ENCODE measurements around the gene COBL. TPM values are rescaled to one million over a fixed set of nuclear protein-coding genes. Genes with fewer than 3 reads are reported as not detected.

The COBL gene
- total and polyA plus RNA-seq, 3 experiments from 2014 or later = not detected

- DNase-seq = no peak
- H3K9me3 ChIP-seq (ENCODE audit: low read length) = no peaks in the 10 kb centered on the region
- H3K27me3 ChIP-seq (ENCODE audit: insufficient read depth, low read length, poor library complexity, severe bottlenecking) = no peaks in the 10 kb centered on the region
- no peaks in the 10 kb centered on the region for H3K36me3 ChIP-seq (ENCODE audit: insufficient read depth, low read length)
- H3K4me1 Mint-ChIP-seq = no peaks in the 10 kb centered on the region
- no peaks in the 10 kb centered on the region for H3K36me3 Mint-ChIP-seq
- H3K27ac Mint-ChIP-seq = no peak overlapping the region
- no peaks in the 10 kb centered on the region for H3K9me3 Mint-ChIP-seq
- H3K4me3 ChIP-seq (ENCODE audit: low read length) = no peak overlapping the region
- POLR2A ChIA-PET = no interaction called here
- CTCF ChIA-PET = no interaction called here
- no peak overlapping the region for H3K4me3 Mint-ChIP-seq
- peaks cover under 1 to 4% of the 10 kb centered on the region in 2 donors for H3K27me3 Mint-ChIP-seq
- H3K4me1 ChIP-seq (ENCODE audit: insufficient read depth, low read length) = no peaks in the 10 kb centered on the region
- H3K27ac ChIP-seq (ENCODE audit: low read depth, low read length) = no peak overlapping the region
Measured at GRCh38 chr7:51059504-51060142, 257.0 kb downstream of the COBL start.

DNA sequence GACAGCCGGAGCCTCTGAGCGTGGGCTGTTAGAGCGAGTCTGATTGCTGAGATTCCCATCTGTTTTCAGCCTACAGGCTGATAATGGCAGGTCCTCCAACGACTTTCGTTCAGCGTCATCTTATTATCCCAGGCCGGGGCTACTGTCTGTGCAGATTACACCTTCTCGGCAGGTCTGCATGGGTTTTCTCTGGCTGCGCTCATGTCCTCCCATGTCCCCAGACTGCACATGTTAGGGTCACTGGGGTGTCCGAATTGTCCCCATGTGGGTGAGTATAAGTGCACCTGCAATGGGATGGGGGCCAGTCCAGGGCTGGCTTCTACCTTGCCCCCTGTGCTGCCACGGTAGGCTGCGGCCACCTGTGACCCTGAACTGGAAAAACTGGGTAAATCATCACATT lies 257.8 kb downstream of the COBL start:
- POLR2A ChIA-PET = no interaction called here

DNA sequence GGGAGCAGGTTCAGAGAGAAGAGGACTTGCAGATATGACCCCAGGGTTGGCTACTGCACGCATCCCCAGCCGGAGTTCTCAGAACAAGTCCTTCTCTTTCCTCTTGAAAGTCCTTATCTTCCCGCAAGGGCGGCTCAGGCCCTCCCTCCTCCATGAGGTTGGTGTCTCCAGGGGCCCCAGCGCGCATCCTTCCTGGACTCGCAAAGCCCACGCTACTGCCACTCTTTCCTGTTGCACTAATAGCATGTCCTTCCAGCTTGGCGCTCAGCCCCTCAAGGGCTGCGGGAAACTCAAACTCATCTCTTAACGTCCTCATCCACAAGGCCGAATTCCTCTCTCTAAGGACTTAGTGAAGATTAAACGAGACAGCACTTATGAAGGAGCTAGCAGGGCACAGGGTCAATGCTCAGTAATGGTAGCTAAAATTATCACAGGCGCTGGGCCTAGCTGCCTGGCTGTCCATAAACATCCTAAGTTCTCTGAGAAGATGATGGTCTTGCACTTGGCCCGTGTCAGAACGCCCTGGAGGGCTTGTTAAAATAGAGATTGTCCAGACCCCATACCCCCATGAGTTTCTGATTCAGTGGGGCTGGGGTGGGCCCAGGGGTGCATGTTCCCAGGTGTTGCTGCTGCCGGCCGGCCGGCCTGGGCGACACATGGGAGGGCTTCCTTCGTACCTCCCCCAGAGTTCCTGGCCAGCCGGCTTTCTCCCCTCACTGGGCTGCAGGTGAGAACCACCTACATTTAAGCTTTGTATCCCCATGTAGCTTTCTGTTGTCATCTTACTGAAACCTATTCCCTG lies 261.4 kb downstream of the COBL start:
- Mint-ChIP-seq H3K4me3 (no peak overlapping the region), H3K36me3 (no peaks in the 10 kb centered on the region), H3K27ac (no peak overlapping the region), H3K27me3 (peaks cover 4% of the 10 kb centered on the region in 2 donors), H3K4me1 (no peaks in the 10 kb centered on the region), H3K9me3 (no peaks in the 10 kb centered on the region)
- no peaks in the 10 kb centered on the region for H3K36me3 ChIP-seq (ENCODE audit: insufficient read depth, low read length)
- H3K4me1 ChIP-seq (ENCODE audit: insufficient read depth, low read length) = no peaks in the 10 kb centered on the region
- no peak overlapping the region for H3K4me3 ChIP-seq (ENCODE audit: low read length)
- no peaks in the 10 kb centered on the region for H3K27me3 ChIP-seq (ENCODE audit: insufficient read depth, low read length, poor library complexity, severe bottlenecking)
- CTCF ChIA-PET = no interaction called here
- POLR2A ChIA-PET = no interaction called here
- H3K9me3 ChIP-seq (ENCODE audit: low read length) = no peaks in the 10 kb centered on the region
- DNase-seq = no peak
- no peak overlapping the region for H3K27ac ChIP-seq (ENCODE audit: low read depth, low read length)

More for the DNA sequence above, 257.8 kb downstream of the COBL start:
- no peak overlapping the region for H3K27ac Mint-ChIP-seq
- no peaks in the 10 kb centered on the region for H3K4me1 Mint-ChIP-seq
- H3K9me3 Mint-ChIP-seq = no peaks in the 10 kb centered on the region
- DNase-seq = no peak
- peaks cover 4% of the 10 kb centered on the region in 2 donors for H3K27me3 Mint-ChIP-seq
- Histone ChIP-seq H3K27me3 (ENCODE audit: insufficient read depth, low read length, poor library complexity, severe bottlenecking) (no peaks in the 10 kb centered on the region), H3K27ac (ENCODE audit: low read depth, low read length) (no peak overlapping the region), H3K4me3 (ENCODE audit: low read length) (no peak overlapping the region), H3K9me3 (ENCODE audit: low read length) (no peaks in the 10 kb centered on the region), H3K4me1 (ENCODE audit: insufficient read depth, low read length) (no peaks in the 10 kb centered on the region), H3K36me3 (ENCODE audit: insufficient read depth, low read length) (no peaks in the 10 kb centered on the region)
- CTCF ChIA-PET = no interaction called here
- H3K4me3 Mint-ChIP-seq = no peak overlapping the region
- no peaks in the 10 kb centered on the region for H3K36me3 Mint-ChIP-seq

- Histone ChIP-seq H3K27ac (ENCODE audit: low read depth, low read length) (no peak overlapping the region), H3K4me1 (ENCODE audit: insufficient read depth, low read length) (no peaks in the 10 kb centered on the region), H3K27me3 (ENCODE audit: insufficient read depth, low read length, poor library complexity, severe bottlenecking) (no peaks in the 10 kb centered on the region), H3K9me3 (ENCODE audit: low read length) (no peaks in the 10 kb centered on the region), H3K4me3 (ENCODE audit: low read length) (no peak overlapping the region), H3K36me3 (ENCODE audit: insufficient read depth, low read length) (no peaks in the 10 kb centered on the region)
- POLR2A ChIA-PET = no interaction called here
- H3K4me1 Mint-ChIP-seq = no peaks in the 10 kb centered on the region
- DNase-seq = no peak
- H3K4me3 Mint-ChIP-seq = no peak overlapping the region
- H3K27ac Mint-ChIP-seq = no peak overlapping the region
- H3K9me3 Mint-ChIP-seq = no peaks in the 10 kb centered on the region
- H3K27me3 Mint-ChIP-seq = peaks cover 4% of the 10 kb centered on the region in 2 donors
- CTCF ChIA-PET = no interaction called here
- H3K36me3 Mint-ChIP-seq = no peaks in the 10 kb centered on the region
Measured at GRCh38 chr7:51054231-51054630, 262.4 kb downstream of the COBL start.

DNA sequence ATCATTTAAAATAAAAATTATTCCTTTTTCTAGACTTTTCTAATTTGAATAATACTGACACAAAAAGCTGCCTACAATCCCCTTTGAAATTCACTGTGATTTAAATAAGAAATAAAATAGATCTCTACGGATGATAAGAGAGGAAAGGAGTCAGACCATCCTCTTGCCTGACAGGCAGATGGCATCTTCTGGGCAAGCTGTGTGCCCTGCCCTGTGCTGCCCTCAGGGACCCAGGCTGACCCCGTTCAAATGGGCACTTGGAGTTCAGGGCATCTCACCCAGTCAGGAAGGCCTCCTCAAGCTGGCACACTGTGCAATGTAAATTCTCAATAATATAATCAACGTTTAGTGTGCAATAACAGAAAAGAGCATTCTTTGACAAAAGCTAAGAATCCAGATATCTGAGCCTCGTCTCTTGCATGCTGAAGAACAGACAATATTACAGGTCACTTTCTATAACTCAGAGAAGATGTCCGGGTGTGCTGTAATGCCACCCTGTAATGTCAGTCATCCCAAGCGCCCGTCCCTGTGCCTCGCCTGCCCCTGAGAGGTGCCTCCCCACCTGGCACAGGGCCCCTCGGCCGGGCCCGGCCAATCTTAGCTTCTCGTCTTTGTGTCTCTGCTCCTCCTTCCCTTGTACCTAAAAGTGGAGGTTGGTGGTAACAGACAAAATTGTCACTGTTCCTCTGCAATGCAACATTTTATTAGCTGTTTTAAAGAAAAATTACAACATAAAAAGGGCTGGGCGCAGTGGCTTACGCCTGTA lies 263.3 kb downstream of the COBL start:
- H3K9me3 Mint-ChIP-seq = no peaks in the 10 kb centered on the region
- H3K4me1 ChIP-seq (ENCODE audit: insufficient read depth, low read length) = no peaks in the 10 kb centered on the region
- H3K36me3 Mint-ChIP-seq = no peaks in the 10 kb centered on the region
- H3K4me3 ChIP-seq (ENCODE audit: low read length) = no peak overlapping the region
- H3K27ac Mint-ChIP-seq = no peak overlapping the region
- H3K4me3 Mint-ChIP-seq = no peak overlapping the region
- H3K9me3 ChIP-seq (ENCODE audit: low read length) = no peaks in the 10 kb centered on the region
- DNase-seq = no peak
- peaks cover under 1 to 4% of the 10 kb centered on the region in 2 donors for H3K27me3 Mint-ChIP-seq
- POLR2A ChIA-PET = no interaction called here
- H3K4me1 Mint-ChIP-seq = no peaks in the 10 kb centered on the region
- CTCF ChIA-PET = no interaction called here
- H3K27ac ChIP-seq (ENCODE audit: low read depth, low read length) = no peak overlapping the region
- no peaks in the 10 kb centered on the region for H3K36me3 ChIP-seq (ENCODE audit: insufficient read depth, low read length)
- no peaks in the 10 kb centered on the region for H3K27me3 ChIP-seq (ENCODE audit: insufficient read depth, low read length, poor library complexity, severe bottlenecking)

DNA sequence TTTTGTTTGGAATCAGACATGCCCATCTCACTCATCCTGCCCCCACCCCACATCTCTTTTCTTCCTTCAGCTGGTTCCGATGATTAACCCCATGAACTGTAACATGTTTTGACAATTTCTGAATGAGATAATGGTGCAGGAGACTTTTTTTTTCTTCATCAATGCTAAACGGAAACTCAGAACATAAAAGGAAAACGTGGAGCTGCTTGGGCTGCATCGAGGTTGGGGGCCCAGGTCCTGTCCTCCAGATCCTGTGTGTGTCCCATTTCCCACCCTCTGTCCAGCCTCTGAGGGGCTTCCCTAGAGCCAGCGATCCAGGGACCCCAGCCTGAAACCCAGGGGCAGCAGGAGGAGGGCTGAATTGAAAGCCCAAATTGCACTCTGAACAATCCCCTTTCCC lies 270.1 kb downstream of the COBL start:
- Histone ChIP-seq H3K9me3 (ENCODE audit: low read length) (no peaks in the 10 kb centered on the region), H3K36me3 (ENCODE audit: insufficient read depth, low read length) (no peaks in the 10 kb centered on the region), H3K27ac (ENCODE audit: low read depth, low read length) (no peak overlapping the region), H3K4me3 (ENCODE audit: low read length) (no peak overlapping the region), H3K27me3 (ENCODE audit: insufficient read depth, low read length, poor library complexity, severe bottlenecking) (no peaks in the 10 kb centered on the region), H3K4me1 (ENCODE audit: insufficient read depth, low read length) (no peaks in the 10 kb centered on the region)
- H3K36me3 Mint-ChIP-seq = no peaks in the 10 kb centered on the region
- H3K27ac Mint-ChIP-seq = no peak overlapping the region
- no peaks in the 10 kb centered on the region for H3K9me3 Mint-ChIP-seq
- no peak for DNase-seq
- H3K4me3 Mint-ChIP-seq = no peak overlapping the region
- H3K4me1 Mint-ChIP-seq = no peaks in the 10 kb centered on the region
- no peaks in the 10 kb centered on the region for H3K27me3 Mint-ChIP-seq
- ChIA-PET POLR2A (no interaction called here), CTCF (no interaction called here)

DNA sequence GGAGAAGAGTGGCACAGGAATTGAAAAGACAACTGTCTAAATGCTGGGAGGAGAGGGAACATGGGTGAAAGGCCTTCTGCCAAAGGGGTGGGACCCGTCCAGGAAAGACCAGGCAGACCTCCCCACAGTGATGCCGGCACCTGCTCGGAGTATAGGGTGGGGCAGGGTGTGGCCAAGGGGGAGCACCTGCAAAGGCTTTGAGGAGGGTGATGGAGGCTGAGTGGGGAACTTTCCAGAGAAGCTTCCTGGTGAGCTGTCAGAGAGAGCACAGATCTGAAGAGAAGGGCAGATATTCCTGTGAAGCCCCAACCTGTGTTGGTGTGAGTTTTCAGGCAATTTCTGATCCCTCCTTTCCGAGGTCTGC lies 270.5 kb downstream of the COBL start:
- ChIA-PET CTCF (no interaction called here), POLR2A (no interaction called here)
- H3K27me3 ChIP-seq (ENCODE audit: insufficient read depth, low read length, poor library complexity, severe bottlenecking) = no peaks in the 10 kb centered on the region
- H3K4me3 ChIP-seq (ENCODE audit: low read length) = no peak overlapping the region
- Mint-ChIP-seq H3K9me3 (no peaks in the 10 kb centered on the region), H3K36me3 (no peaks in the 10 kb centered on the region), H3K4me1 (no peaks in the 10 kb centered on the region), H3K4me3 (no peak overlapping the region), H3K27ac (no peak overlapping the region), H3K27me3 (no peaks in the 10 kb centered on the region)
- no peak overlapping the region for H3K27ac ChIP-seq (ENCODE audit: low read depth, low read length)
- no peaks in the 10 kb centered on the region for H3K4me1 ChIP-seq (ENCODE audit: insufficient read depth, low read length)
- DNase-seq = no peak
- no peaks in the 10 kb centered on the region for H3K9me3 ChIP-seq (ENCODE audit: low read length)
- H3K36me3 ChIP-seq (ENCODE audit: insufficient read depth, low read length) = no peaks in the 10 kb centered on the region

DNA sequence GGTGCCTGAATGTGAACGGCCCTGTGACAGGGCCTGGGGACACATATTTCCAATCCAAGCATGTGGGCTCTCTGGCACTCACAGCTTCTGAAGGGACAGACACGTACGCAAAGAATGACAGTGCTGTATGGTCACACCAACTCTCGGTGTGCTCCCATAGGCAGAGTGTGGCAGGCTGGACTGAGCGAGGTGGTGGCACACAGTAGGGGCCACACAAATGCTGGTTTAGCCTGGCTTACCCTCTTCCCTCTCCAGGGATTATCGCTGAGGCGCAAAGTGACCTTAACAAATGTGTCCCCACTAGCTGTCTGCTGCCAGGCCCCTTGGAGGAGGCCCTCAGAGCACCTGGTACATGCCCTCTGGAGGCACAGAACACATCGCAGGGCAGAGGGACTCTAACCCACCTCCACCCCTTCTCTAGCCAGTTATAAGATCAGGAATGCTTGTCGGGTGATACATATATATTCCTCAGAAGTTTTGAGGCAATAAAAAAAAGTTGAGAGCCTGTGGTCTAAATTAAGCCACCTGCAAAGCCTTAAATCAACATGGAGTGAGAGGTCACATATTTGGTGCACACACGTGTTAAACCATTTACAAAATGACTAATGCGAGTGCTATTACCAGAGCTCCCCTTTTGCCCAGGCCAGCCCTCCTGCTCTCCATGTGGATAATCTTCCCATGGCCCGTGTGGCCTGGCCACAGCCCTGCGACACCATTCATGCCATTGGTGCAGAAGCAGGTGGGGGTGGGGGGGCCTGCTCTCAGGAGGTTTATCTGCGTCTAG lies 271.1 kb downstream of the COBL start:
- Histone ChIP-seq H3K27ac (ENCODE audit: low read depth, low read length) (no peak overlapping the region), H3K36me3 (ENCODE audit: insufficient read depth, low read length) (no peaks in the 10 kb centered on the region), H3K4me1 (ENCODE audit: insufficient read depth, low read length) (no peaks in the 10 kb centered on the region), H3K9me3 (ENCODE audit: low read length) (no peaks in the 10 kb centered on the region), H3K4me3 (ENCODE audit: low read length) (no peak overlapping the region), H3K27me3 (ENCODE audit: insufficient read depth, low read length, poor library complexity, severe bottlenecking) (no peaks in the 10 kb centered on the region)
- DNase-seq = no peak
- H3K27ac Mint-ChIP-seq = no peak overlapping the region
- H3K9me3 Mint-ChIP-seq = no peaks in the 10 kb centered on the region
- no peaks in the 10 kb centered on the region for H3K4me1 Mint-ChIP-seq
- H3K36me3 Mint-ChIP-seq = no peaks in the 10 kb centered on the region
- ChIA-PET POLR2A (no interaction called here), CTCF (no interaction called here)
- no peak overlapping the region for H3K4me3 Mint-ChIP-seq
- no peaks in the 10 kb centered on the region for H3K27me3 Mint-ChIP-seq
